Medulla oblongata (tissue), 1 donor: ENCODE results near the gene FGA.
A peak's percentile ranks its signal among the peaks of the same experiment; 100 is the strongest.

Experiments used
- DNase-seq: peaks from one replicate; pipeline ENCODE4 v3.0.0-alpha.2; 2015; ENCODE audit errors: extremely low spot score

The FGA gene

GRCh38 chr4:154578919-154579318, 11.6 kb downstream of the FGA start:
- no peak for DNase-seq

- no peak for DNase-seq
Observed at GRCh38 chr4:154577324-154577723, 13.2 kb downstream of the FGA start.

- no peak for DNase-seq
Observed at GRCh38 chr4:154574311-154574710, 16.2 kb downstream of the FGA start.

GRCh38 chr4:154573190-154573870, 17.2 kb downstream of the FGA start:
- no peak for DNase-seq

GRCh38 chr4:154569584-154569983, 21.0 kb downstream of the FGA start:
- no peak for DNase-seq

- no peak for DNase-seq
Observed at GRCh38 chr4:154569028-154569427, 21.5 kb downstream of the FGA start.

GRCh38 chr4:154566639-154567204, 23.8 kb downstream of the FGA start:
- DNase-seq: no peak

GRCh38 chr4:154565704-154566103, 24.8 kb downstream of the FGA start:
- no peak for DNase-seq

GRCh38 chr4:154564311-154564710, 26.2 kb downstream of the FGA start:
- no peak for DNase-seq

GRCh38 chr4:154562697-154563254, 27.8 kb downstream of the FGA start, which contains the start of gene FGB:
TSS of gene FGB (plus strand) at chr4:154563011. CDS start at chr4:154563019, 8 bp downstream.
- DNase-seq: no peak

- DNase-seq: no peak
Observed at GRCh38 chr4:154560824-154561231, 29.7 kb downstream of the FGA start.

GRCh38 chr4:154560419-154560801, 30.1 kb downstream of the FGA start:
- DNase-seq: no peak

- peak; percentile 68 for DNase-seq
Observed at GRCh38 chr4:154559494-154560418, 30.8 kb downstream of the FGA start.

GRCh38 chr4:154559141-154559493, 31.4 kb downstream of the FGA start:
- DNase-seq: no peak

- DNase-seq: peak; percentile 92
Observed at GRCh38 chr4:154551872-154552686, 38.5 kb downstream of the FGA start.

- DNase-seq: peak; percentile 99
Observed at GRCh38 chr4:154549894-154550790, 40.4 kb downstream of the FGA start, which contains the start of gene PLRG1. TSS of gene PLRG1 (minus strand) at chr4:154550400. CDS start at chr4:154550308, 92 bp downstream.

GRCh38 chr4:154545689-154546088, 44.9 kb downstream of the FGA start:
- DNase-seq: no peak

GRCh38 chr4:154542271-154542879, 48.2 kb downstream of the FGA start:
- no peak for DNase-seq
